Epithelial cell of alveolus of lung (primary cell): Measurements from ENCODE around the gene EVPLL. TPM values are rescaled to one million over a fixed set of nuclear protein-coding genes. Genes with fewer than 3 reads are reported as not detected.

ENCODE experiments used
- total RNA-seq: library from RNA; depleted of rRNA; stranded (reverse); fragments of >200 nt; gene quantifications from 2 replicates; pipeline ENCODE4 v1.2.1, GENCODE V29; 2015

Gene EVPLL
- 0.08 TPM in 1 of 2 replicates, not detected in the other for total RNA-seq

GRCh38 chr17:18377437-18378204 lies at the start of gene EVPLL:
Gene EVPLL (plus strand): TSS chr17:18377778. CDS start chr17:18380938, 3,160 bp downstream.

GRCh38 chr17:18363101-18364049 lies 14.2 kb upstream of the EVPLL start, which contains the start of gene SHMT1:
Gene SHMT1 (minus strand): TSS chr17:18363550. CDS start chr17:18355981, 7,569 bp downstream.

Other genes with a start within 250 kb of the EVPLL start
- gene ALKBH5, start 193.9 kb upstream of the EVPLL start, total RNA-seq = 95.8 and 104 TPM in 2 replicates
- gene LLGL1, start 152.1 kb upstream of the EVPLL start, total RNA-seq = 45.4 and 50.0 TPM in 2 replicates
- 172 and 224 TPM in 2 replicates for gene FLII, start 119.0 kb upstream of the EVPLL start, total RNA-seq
- 10.5 and 13.7 TPM in 2 replicates for gene MIEF2, start 117.1 kb upstream of the EVPLL start, total RNA-seq
- 19.7 and 22.4 TPM in 2 replicates for gene TOP3A, start 62.8 kb upstream of the EVPLL start, total RNA-seq
- gene SMCR8, start 62.5 kb upstream of the EVPLL start, total RNA-seq = 9.3 and 12.5 TPM in 2 replicates
- gene SHMT1, start 14.2 kb upstream of the EVPLL start, total RNA-seq = 15.0 and 15.2 TPM in 2 replicates
- gene LGALS9C, start 99.0 kb downstream of the EVPLL start, total RNA-seq = not detected in 2 replicates